Spleen (tissue), 11 donors: Measurements from ENCODE around the gene GNAS-AS1. TPM values are rescaled to one million over a fixed set of nuclear protein-coding genes. Genes with fewer than 3 reads are reported as not detected.

Experiments
- DNase-seq: peaks from one replicate; pipeline ENCODE4 v3.0.0-alpha.2; 2020
- H3K27ac ChIP-seq, 8 donors: fragments of 200-600 bp; sonication (generic) in 7 of 8; 1 replicate in 4 of 8; 2 replicates in 4 of 8; pipeline versions ENCODE4 v1.5.0 to v1.8.0; 2016 to 2021; ENCODE audit warnings: inconsistent platforms in 4 of 8, mild to moderate bottlenecking in 4 of 8, moderate library complexity in 1 of 8
- H3K27me3 ChIP-seq, 7 donors: fragments of 200-600 bp; sonication (generic) in 6 of 7; replicated peaks in 1 of 7; 1 replicate in 4 of 7; 2 replicates in 3 of 7; pipeline versions ENCODE4 v1.5.0 to v1.8.0; 2016 to 2021; ENCODE audit warnings: inconsistent platforms in 3 of 7, mild to moderate bottlenecking in 1 of 7
- H3K36me3 ChIP-seq, 6 donors: fragments of 200-600 bp; sonication (generic) in 5 of 6; 1 replicate in 4 of 6; 2 replicates in 2 of 6; pipeline versions ENCODE4 v1.5.0 to v1.8.0; 2016 to 2021; ENCODE audit warnings: inconsistent platforms in 2 of 6
- H3K4me1 ChIP-seq, 6 donors: fragments of 200-600 bp; sonication (generic) in 5 of 6; 1 replicate in 3 of 6; 2 replicates in 3 of 6; pipeline versions ENCODE4 v1.5.0 to v1.8.0; 2016 to 2021; ENCODE audit warnings: inconsistent platforms in 3 of 6
- H3K4me3 ChIP-seq, 8 donors: fragments of 200-600 bp; sonication (generic) in 7 of 8; 1 replicate in 4 of 8; 2 replicates in 4 of 8; pipeline versions ENCODE4 v1.5.0 to v1.8.0; 2016 to 2021; ENCODE audit warnings: inconsistent platforms in 4 of 8, mild to moderate bottlenecking in 4 of 8, moderate library complexity in 2 of 8
- H3K9me3 ChIP-seq, 8 donors: fragments of 200-600 bp; sonication (generic) in 7 of 8; 1 replicate in 4 of 8; 2 replicates in 4 of 8; pipeline versions ENCODE4 v1.5.0 to v1.8.0; 2016 to 2021; ENCODE audit warnings: inconsistent platforms in 4 of 8
- CTCF ChIP-seq, 11 experiments: fragments of 200-600 bp in 7 of 11; fragments of 450-650 bp in 4 of 11; sonication (generic) in 4 of 11; IDR thresholded peaks in 8 of 11; conservative IDR thresholded peaks in 3 of 11; 1 replicate in 7 of 11; 2 replicates in 4 of 11; pipeline versions ENCODE4 v1.4.0 to v1.8.0; 2016 to 2021; ENCODE audit warnings: antibody characterized with exemption in 11 of 11, inconsistent platforms in 4 of 11, mild to moderate bottlenecking in 1 of 11
- POLR2A ChIP-seq, 3 donors: fragments of 450-650 bp; IDR thresholded peaks; one replicate each; pipeline ENCODE4 v1.5.1; 2017; ENCODE audit warnings: antibody characterized with exemption in 3 of 3, mild to moderate bottlenecking in 1 of 3
- POLR2AphosphoS5 ChIP-seq, 3 donors: sonication (generic); formaldehyde crosslinking; IDR thresholded peaks; one replicate each; pipeline ENCODE4 v1.5.1; 2017; ENCODE audit warnings: antibody characterized with exemption in 3 of 3
- WGBS, 5 donors: extraction: QIAGEN DNeasy Blood & Tissue Kit in 3 of 5; methylation state at CpG; one replicate each; pipeline versions ENCODE4 v1.1.5 to v1.1.7; 2013 to 2018; 5-methylcytosine and 5-hydroxymethylcytosine counted together
- intact Hi-C: fragments of 100-400 bp; cut with DNase I; formaldehyde crosslinking; loops from one replicate; pipeline ENCODE4 v1.15.0; 2023; ENCODE audit warnings: low total_unique reads
- polyA plus RNA-seq, 3 donors: library from polyadenylated mRNA; stranded (reverse); fragments of 200-250 nt; gene quantifications; one replicate each; pipeline ENCODE4 v1.2.1, GENCODE V29; 2013
- total RNA-seq, 7 donors: library from RNA; depleted of rRNA in 3 of 7; stranded (reverse); fragments of >200 nt in 3 of 7; fragmentation: NEBNext Ultra II Directional in 4 of 7; extraction: Animal tissue kit (Norgen Biotek cat#: 25700) in 4 of 7; gene quantifications; one replicate each; pipeline versions ENCODE4 v1.1.0 to v1.2.1, GENCODE V29; 2016 to 2021
- donor health status: healthy with polysubstance abuse.
- donor health status: DM: no; HTN: no; CAD: no; lungs with moderate emphysema.
- donor health status: DM: no; HTN: no; CAD: no.
- donor health status: Bipolar disorder and iron deficiency.
- donor health status: healthy.
- donor health status: DM: no; HTN: no; CAD: no.
- donor health status: DM: yes; HTN: yes; CAD: no.

GNAS-AS1 gene
- total and polyA plus RNA-seq, 10 donors: 0.18 to 1.1 (median 0.45) TPM; not detected in 2

- 84 to 93% (median 91%) methylated on average over 6 of the region's 6 CpGs for WGBS, 5 donors
- Histone ChIP-seq H3K27ac (no peak overlapping the region), H3K9me3 (no peaks in the 10 kb centered on the region), H3K27me3 (peaks cover 0 to 63% (median 0%) of the 10 kb centered on the region in 7 donors), H3K4me3 (no peak overlapping the region), H3K36me3 (no peaks in the 10 kb centered on the region), H3K4me1 (no peaks in the 10 kb centered on the region)
- TF ChIP-seq POLR2A (IDR thresholded peaks at IDR 0.05) (no peak), CTCF (IDR thresholded peaks at IDR 0.05 in 8 of 11, conservative IDR thresholded peaks at IDR 0.05 in 3 of 11) (no peak), POLR2AphosphoS5 (IDR thresholded peaks at IDR 0.05) (no peak)
- intact Hi-C loops: no loop called here
- DNase-seq: no peak
Measured at GRCh38 chr20:58795923-58796245, 54.8 kb downstream of the GNAS-AS1 start.

- DNase-seq: no peak
- WGBS, 5 donors: 75 to 85% (median 83%) methylated on average over 17 to 20 of the region's 20 CpGs
Measured at GRCh38 chr20:58795181-58795922, 55.4 kb downstream of the GNAS-AS1 start.

GRCh38 chr20:58794510-58795180 lies 56.1 kb downstream of the GNAS-AS1 start:
- Histone ChIP-seq H3K36me3 (no peaks in the 10 kb centered on the region), H3K4me3 (no peak overlapping the region), H3K4me1 (no peaks in the 10 kb centered on the region), H3K27me3 (peaks cover 0 to 66% (median 0%) of the 10 kb centered on the region in 7 donors), H3K9me3 (no peaks in the 10 kb centered on the region), H3K27ac (no peak overlapping the region)
- WGBS, 5 donors: 60 to 79% (median 76%) methylated on average over 11 to 19 of the region's 19 CpGs
- DNase-seq: no peak
- intact Hi-C loops: no loop called here
- TF ChIP-seq POLR2A (IDR thresholded peaks at IDR 0.05) (no peak), POLR2AphosphoS5 (IDR thresholded peaks at IDR 0.05) (no peak), CTCF (IDR thresholded peaks at IDR 0.05 in 8 of 11, conservative IDR thresholded peaks at IDR 0.05 in 3 of 11) (no peak)

More at GRCh38 chr20:58795181-58795922, 55.4 kb downstream of the GNAS-AS1 start:
- no peak overlapping the region for H3K27ac ChIP-seq
- H3K27me3 ChIP-seq: peaks cover 0 to 63% (median 0%) of the 10 kb centered on the region in 7 donors
- H3K4me3 ChIP-seq: no peak overlapping the region
- H3K9me3 ChIP-seq: no peaks in the 10 kb centered on the region
- TF ChIP-seq POLR2A (IDR thresholded peaks at IDR 0.05) (no peak), CTCF (IDR thresholded peaks at IDR 0.05 in 8 of 11, conservative IDR thresholded peaks at IDR 0.05 in 3 of 11) (no peak), POLR2AphosphoS5 (IDR thresholded peaks at IDR 0.05) (no peak)
- no peaks in the 10 kb centered on the region for H3K36me3 ChIP-seq
- intact Hi-C loops: no loop called here
- H3K4me1 ChIP-seq: no peaks in the 10 kb centered on the region
